WTC11 (cell line): Measurements from ENCODE around the gene SMIM5. TPM values are rescaled to one million over a fixed set of nuclear protein-coding genes. Genes with fewer than 3 reads are reported as not detected.

Source experiments
- ATAC-seq: fragments of 200-7000 bp; cut with Tn5 transposase; 2 replicates; pipeline ENCODE4 v1.10.0; 2021; ENCODE audit warnings: mild to moderate bottlenecking, moderate library complexity
- CTCF ChIA-PET: fragments of 300-600 bp; sonication (Branson Sonifier 250); formaldehyde crosslinking; loops from one replicate; lab custom pipeline; 2021; ENCODE audit warnings: antibody characterized with exemption; lab: Charles Lee
- POLR2A ChIA-PET: fragments of 350-600 bp; sonication (Branson Sonifier 250); formaldehyde crosslinking; loops from one replicate; lab custom pipeline; 2021; ENCODE audit warnings: antibody characterized with exemption; lab: Charles Lee
- DNase-seq: peaks from one replicate; pipeline ENCODE4 v3.0.0; 2021; ENCODE audit warnings: low spot score
- H3K27ac Mint-ChIP-seq: 2 replicates; pipeline ENCODE4 v1.8.0; 2021; ENCODE audit warnings: mixed read lengths
- H3K27me3 Mint-ChIP-seq: 2 replicates; pipeline ENCODE4 v1.8.0; 2021; ENCODE audit warnings: low read depth, mild to moderate bottlenecking, moderate library complexity, mixed read lengths
- H3K36me3 Mint-ChIP-seq: 2 replicates; pipeline ENCODE4 v1.8.0; 2021; ENCODE audit warnings: mixed read lengths
- H3K4me1 Mint-ChIP-seq: 2 replicates; pipeline ENCODE4 v1.8.0; 2022; ENCODE audit warnings: mixed read lengths
- H3K4me3 Mint-ChIP-seq: 2 replicates; pipeline ENCODE4 v1.8.0; 2021; ENCODE audit warnings: mild to moderate bottlenecking, moderate library complexity, mixed read lengths
- H3K9me3 Mint-ChIP-seq: 2 replicates; pipeline ENCODE4 v1.8.0; 2021; ENCODE audit warnings: mixed read lengths
- CBFB ChIP-seq: sonication (generic); formaldehyde crosslinking; IDR thresholded peaks from 2 replicates; pipeline ENCODE4 v1.8.1; 2022; ENCODE audit warnings: mild to moderate bottlenecking, low read depth, missing genetic modification reagents
- FOXJ3 ChIP-seq: sonication (generic); formaldehyde crosslinking; IDR thresholded peaks from 2 replicates; pipeline ENCODE4 v1.9.0; 2021; ENCODE audit warnings: missing genetic modification reagents, mild to moderate bottlenecking, borderline replicate concordance
- GABPB1 ChIP-seq: sonication (generic); formaldehyde crosslinking; IDR thresholded peaks from 2 replicates; pipeline ENCODE4 v1.8.1; 2023; ENCODE audit warnings: mild to moderate bottlenecking, missing genetic modification reagents
- GTF2I ChIP-seq: fragments of 250-450 bp; sonication (Bioruptor Pico); conservative IDR thresholded peaks from 2 replicates; pipeline ENCODE4 v1.4.0; 2021; ENCODE audit warnings: mild to moderate bottlenecking
- IRF2 ChIP-seq: sonication (generic); formaldehyde crosslinking; IDR thresholded peaks from 2 replicates; pipeline ENCODE4 v1.8.0; 2022; ENCODE audit warnings: low read depth, missing genetic modification reagents, borderline replicate concordance
- JUN ChIP-seq: sonication (generic); formaldehyde crosslinking; IDR thresholded peaks from 2 replicates; pipeline ENCODE4 v1.8.0; 2023; ENCODE audit warnings: mild to moderate bottlenecking, missing genetic modification reagents
- MXD4 ChIP-seq: fragments of 250-450 bp; sonication (Bioruptor Pico); IDR thresholded peaks from 2 replicates; pipeline ENCODE4 v1.8.0; 2021; ENCODE audit warnings: mild to moderate bottlenecking, moderate library complexity, borderline replicate concordance
- NFYB ChIP-seq: sonication (generic); formaldehyde crosslinking; conservative IDR thresholded peaks from 2 replicates; pipeline ENCODE4 v1.8.0; 2022; ENCODE audit warnings: low read depth, missing genetic modification reagents
- NR1H2 ChIP-seq: sonication (generic); formaldehyde crosslinking; IDR thresholded peaks from 2 replicates; pipeline ENCODE4 v1.9.0; 2021; ENCODE audit warnings: mild to moderate bottlenecking, moderate library complexity, missing genetic modification reagents
- OVOL2 ChIP-seq: fragments of 250-450 bp; sonication (Bioruptor Pico); IDR thresholded peaks from 2 replicates; pipeline ENCODE4 v1.9.0; 2021; ENCODE audit warnings: mild to moderate bottlenecking, borderline replicate concordance
- RORB ChIP-seq: fragments of 250-450 bp; sonication (Bioruptor Pico); IDR thresholded peaks from 2 replicates; pipeline ENCODE4 v1.9.0; 2021; ENCODE audit warnings: mild to moderate bottlenecking
- SMAD3 ChIP-seq: sonication (generic); formaldehyde crosslinking; IDR thresholded peaks from 2 replicates; pipeline ENCODE4 v1.8.0; 2022; ENCODE audit warnings: missing genetic modification reagents, mild to moderate bottlenecking, borderline replicate concordance
- SMAD4 ChIP-seq: sonication (generic); formaldehyde crosslinking; IDR thresholded peaks from 2 replicates; pipeline ENCODE4 v1.8.0; 2022; ENCODE audit warnings: mild to moderate bottlenecking, missing genetic modification reagents
- ZNF121 ChIP-seq: sonication (generic); formaldehyde crosslinking; IDR thresholded peaks from 2 replicates; pipeline ENCODE4 v1.8.0; 2023; ENCODE audit warnings: missing genetic modification reagents
- ZNF138 ChIP-seq: sonication (generic); formaldehyde crosslinking; conservative IDR thresholded peaks from 2 replicates; pipeline ENCODE4 v1.8.1; 2022; ENCODE audit warnings: mild to moderate bottlenecking, moderate library complexity, missing genetic modification reagents
- ZNF219 ChIP-seq: sonication (generic); formaldehyde crosslinking; IDR thresholded peaks from 2 replicates; pipeline ENCODE4 v1.8.0; 2023; ENCODE audit warnings: missing genetic modification reagents, mild to moderate bottlenecking, borderline replicate concordance
- ZNF281 ChIP-seq: sonication (generic); formaldehyde crosslinking; IDR thresholded peaks from 2 replicates; pipeline ENCODE4 v1.8.0; 2023; ENCODE audit warnings: mild to moderate bottlenecking, missing genetic modification reagents
- total RNA-seq: library from RNA; stranded (reverse); gene quantifications from 3 replicates; pipeline ENCODE4 v1.2.3, GENCODE V29; 2021
- TF ChIP-seq, protein P1 (sequence below): sonication (generic); formaldehyde crosslinking; IDR thresholded peaks from 2 replicates; pipeline ENCODE4 v1.8.0; 2022; ENCODE audit warnings: missing genetic modification reagents
- TF ChIP-seq, protein P2 (sequence below): sonication (generic); formaldehyde crosslinking; IDR thresholded peaks from 2 replicates; pipeline ENCODE4 v1.8.0; 2022; ENCODE audit warnings: mild to moderate bottlenecking, missing genetic modification reagents
- TF ChIP-seq, protein P3 (sequence below): fragments of 200-600 bp; IDR thresholded peaks from 2 replicates; pipeline ENCODE4 v1.8.0; 2022; ENCODE audit warnings: antibody characterized with exemption

SMIM5 gene
- total RNA-seq, 1 experiment from 2014 or later, result not detected

DNA sequence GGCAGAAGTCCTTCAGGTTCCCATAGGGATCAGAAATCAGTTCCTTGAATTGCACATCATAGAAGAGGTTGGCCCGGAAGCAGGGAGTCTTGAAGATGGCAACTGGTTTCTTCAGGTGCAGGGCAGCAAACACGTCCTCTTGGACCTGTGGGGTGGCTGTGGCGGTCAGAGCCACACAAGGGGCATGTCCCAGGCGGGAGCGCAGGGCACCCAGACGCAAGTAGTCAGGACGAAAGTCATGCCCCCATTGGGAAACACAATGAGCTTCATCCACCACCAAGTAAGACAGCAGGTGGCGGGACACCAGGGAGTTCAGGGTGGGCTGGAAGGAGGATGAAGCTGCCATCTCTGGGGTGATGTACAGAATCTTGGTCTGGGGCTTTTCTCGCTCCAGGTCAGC lies 29.3 kb downstream of the SMIM5 start:
- TF ChIP-seq ZNF281 (CRISPR knock-in tag), result no peak
- TF ChIP-seq JUN, result no peak
- TF ChIP-seq, protein P1, sequence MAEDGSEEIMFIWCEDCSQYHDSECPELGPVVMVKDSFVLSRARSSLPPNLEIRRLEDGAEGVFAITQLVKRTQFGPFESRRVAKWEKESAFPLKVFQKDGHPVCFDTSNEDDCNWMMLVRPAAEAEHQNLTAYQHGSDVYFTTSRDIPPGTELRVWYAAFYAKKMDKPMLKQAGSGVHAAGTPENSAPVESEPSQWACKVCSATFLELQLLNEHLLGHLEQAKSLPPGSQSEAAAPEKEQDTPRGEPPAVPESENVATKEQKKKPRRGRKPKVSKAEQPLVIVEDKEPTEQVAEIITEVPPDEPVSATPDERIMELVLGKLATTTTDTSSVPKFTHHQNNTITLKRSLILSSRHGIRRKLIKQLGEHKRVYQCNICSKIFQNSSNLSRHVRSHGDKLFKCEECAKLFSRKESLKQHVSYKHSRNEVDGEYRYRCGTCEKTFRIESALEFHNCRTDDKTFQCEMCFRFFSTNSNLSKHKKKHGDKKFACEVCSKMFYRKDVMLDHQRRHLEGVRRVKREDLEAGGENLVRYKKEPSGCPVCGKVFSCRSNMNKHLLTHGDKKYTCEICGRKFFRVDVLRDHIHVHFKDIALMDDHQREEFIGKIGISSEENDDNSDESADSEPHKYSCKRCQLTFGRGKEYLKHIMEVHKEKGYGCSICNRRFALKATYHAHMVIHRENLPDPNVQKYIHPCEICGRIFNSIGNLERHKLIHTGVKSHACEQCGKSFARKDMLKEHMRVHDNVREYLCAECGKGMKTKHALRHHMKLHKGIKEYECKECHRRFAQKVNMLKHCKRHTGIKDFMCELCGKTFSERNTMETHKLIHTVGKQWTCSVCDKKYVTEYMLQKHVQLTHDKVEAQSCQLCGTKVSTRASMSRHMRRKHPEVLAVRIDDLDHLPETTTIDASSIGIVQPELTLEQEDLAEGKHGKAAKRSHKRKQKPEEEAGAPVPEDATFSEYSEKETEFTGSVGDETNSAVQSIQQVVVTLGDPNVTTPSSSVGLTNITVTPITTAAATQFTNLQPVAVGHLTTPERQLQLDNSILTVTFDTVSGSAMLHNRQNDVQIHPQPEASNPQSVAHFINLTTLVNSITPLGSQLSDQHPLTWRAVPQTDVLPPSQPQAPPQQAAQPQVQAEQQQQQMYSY (CRISPR knock-in tag), result no peak
- TF ChIP-seq CBFB (CRISPR knock-in tag), result no peak
- TF ChIP-seq SMAD4 (CRISPR knock-in tag), result no peak
- TF ChIP-seq ZNF121 (CRISPR knock-in tag), result no peak
- TF ChIP-seq ZNF138 (CRISPR knock-in tag), result no peak
- TF ChIP-seq NR1H2 (CRISPR knock-in tag), result no peak
- no peak for TF ChIP-seq MXD4 (CRISPR knock-in tag)
- no peak for TF ChIP-seq ZNF219 (CRISPR knock-in tag)
- no peak for TF ChIP-seq SMAD3
- TF ChIP-seq GABPB1, result no peak
- TF ChIP-seq, protein P2, sequence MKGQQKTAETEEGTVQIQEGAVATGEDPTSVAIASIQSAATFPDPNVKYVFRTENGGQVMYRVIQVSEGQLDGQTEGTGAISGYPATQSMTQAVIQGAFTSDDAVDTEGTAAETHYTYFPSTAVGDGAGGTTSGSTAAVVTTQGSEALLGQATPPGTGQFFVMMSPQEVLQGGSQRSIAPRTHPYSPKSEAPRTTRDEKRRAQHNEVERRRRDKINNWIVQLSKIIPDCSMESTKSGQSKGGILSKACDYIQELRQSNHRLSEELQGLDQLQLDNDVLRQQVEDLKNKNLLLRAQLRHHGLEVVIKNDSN (CRISPR knock-in tag), result no peak
- no peak for TF ChIP-seq NFYB
- Mint-ChIP-seq H3K4me3 (no peak overlapping the region), H3K36me3 (peaks cover 20% of the 10 kb centered on the region), H3K27me3 (no peaks in the 10 kb centered on the region), H3K4me1 (peaks cover 7% of the 10 kb centered on the region; the same call in 1 of the 2 replicates), H3K27ac (no peak overlapping the region), H3K9me3 (no peaks in the 10 kb centered on the region)
- POLR2A ChIA-PET, result no interaction called here
- ATAC-seq, result no peak
- DNase-seq, result no peak
- CTCF ChIA-PET, result interaction anchor here (0.5 to 22.8 kb wide), 3 partner anchors 29 to 242 kb away, joined by 3 to 456 read pairs (median 5); partner anchors contain the start of gene SMIM5

GRCh38 chr17:75664099-75664549 lies 30.9 kb downstream of the SMIM5 start:
- no peak for DNase-seq
- peaks cover 26% of the 10 kb centered on the region for H3K36me3 Mint-ChIP-seq
- H3K4me1 Mint-ChIP-seq, result peaks cover 12% of the 10 kb centered on the region
- H3K27me3 Mint-ChIP-seq, result no peaks in the 10 kb centered on the region
- ChIA-PET POLR2A (no interaction called here), CTCF (no interaction called here)
- TF ChIP-seq GTF2I (CRISPR knock-in tag) (no peak), OVOL2 (CRISPR knock-in tag) (no peak)
- ATAC-seq, result no peak
- H3K9me3 Mint-ChIP-seq, result no peaks in the 10 kb centered on the region
- H3K4me3 Mint-ChIP-seq, result no peak overlapping the region
- H3K27ac Mint-ChIP-seq, result no peak overlapping the region; the same call in 1 of the 2 replicates

DNA sequence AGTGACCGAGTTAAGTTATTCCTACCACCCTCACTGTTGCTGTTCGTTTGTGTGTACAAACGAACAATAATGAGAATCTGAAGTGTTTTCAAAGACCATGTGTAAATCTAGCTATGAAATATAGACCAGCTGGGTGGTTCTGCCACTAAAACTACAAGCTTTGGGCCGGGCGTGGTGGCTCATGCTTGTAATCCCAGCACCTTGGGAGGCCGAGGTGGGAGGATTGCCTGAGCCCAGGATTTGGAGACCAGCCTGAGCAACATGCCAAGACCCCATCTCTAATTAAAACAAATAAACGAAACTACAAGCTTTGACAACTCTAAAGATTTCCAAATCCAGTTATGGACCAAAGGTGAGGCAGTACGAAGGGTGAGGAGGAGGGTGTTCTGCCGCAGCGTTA lies 32.7 kb downstream of the SMIM5 start:
- no peak overlapping the region for H3K4me3 Mint-ChIP-seq
- H3K9me3 Mint-ChIP-seq, result no peaks in the 10 kb centered on the region
- ChIA-PET CTCF (interaction anchor here (0.6 to 3.6 kb wide), 9 partner anchors 12 to 381 kb away, joined by 3 to 22 read pairs (median 12); partner anchors contain the start of genes GALK1 and SMIM5), POLR2A (no interaction called here)
- peaks cover 37% of the 10 kb centered on the region for H3K36me3 Mint-ChIP-seq
- no peaks in the 10 kb centered on the region for H3K27me3 Mint-ChIP-seq
- H3K4me1 Mint-ChIP-seq, result peaks cover 12% of the 10 kb centered on the region
- H3K27ac Mint-ChIP-seq, result peak overlapping the region; percentile 65
- no peak for ATAC-seq
- no peak for DNase-seq
- no peak for TF ChIP-seq RORB (CRISPR knock-in tag)
- no peak for TF ChIP-seq ZNF138 (CRISPR knock-in tag)
- TF ChIP-seq JUN, result no peak
- TF ChIP-seq, protein P1 (CRISPR knock-in tag), result no peak
- no peak for TF ChIP-seq IRF2 (CRISPR knock-in tag)
- no peak for TF ChIP-seq FOXJ3 (CRISPR knock-in tag)
- TF ChIP-seq, protein P3, sequence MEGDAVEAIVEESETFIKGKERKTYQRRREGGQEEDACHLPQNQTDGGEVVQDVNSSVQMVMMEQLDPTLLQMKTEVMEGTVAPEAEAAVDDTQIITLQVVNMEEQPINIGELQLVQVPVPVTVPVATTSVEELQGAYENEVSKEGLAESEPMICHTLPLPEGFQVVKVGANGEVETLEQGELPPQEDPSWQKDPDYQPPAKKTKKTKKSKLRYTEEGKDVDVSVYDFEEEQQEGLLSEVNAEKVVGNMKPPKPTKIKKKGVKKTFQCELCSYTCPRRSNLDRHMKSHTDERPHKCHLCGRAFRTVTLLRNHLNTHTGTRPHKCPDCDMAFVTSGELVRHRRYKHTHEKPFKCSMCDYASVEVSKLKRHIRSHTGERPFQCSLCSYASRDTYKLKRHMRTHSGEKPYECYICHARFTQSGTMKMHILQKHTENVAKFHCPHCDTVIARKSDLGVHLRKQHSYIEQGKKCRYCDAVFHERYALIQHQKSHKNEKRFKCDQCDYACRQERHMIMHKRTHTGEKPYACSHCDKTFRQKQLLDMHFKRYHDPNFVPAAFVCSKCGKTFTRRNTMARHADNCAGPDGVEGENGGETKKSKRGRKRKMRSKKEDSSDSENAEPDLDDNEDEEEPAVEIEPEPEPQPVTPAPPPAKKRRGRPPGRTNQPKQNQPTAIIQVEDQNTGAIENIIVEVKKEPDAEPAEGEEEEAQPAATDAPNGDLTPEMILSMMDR, result no peak
